Natural killer cell treated with Interleukin-12 subunit alpha and Interleukin-12 subunit beta and Interleukin-15 and Interleukin-18, amount 100 ng/mL, for 72 hours (primary cell): ENCODE results near the gene ANKRD17. TPM values are rescaled to one million over a fixed set of nuclear protein-coding genes. Genes with fewer than 3 reads are reported as not detected.
A peak's percentile ranks its signal among the peaks of the same experiment; 100 is the strongest.

Experiments used
- ATAC-seq, 2 donors: fragments of 150-1000 bp; cut with Tn5 transposase in 1 of 2; sonication (Bioruptor Pico), chemical (Tn5 transposase) in 1 of 2; 2 replicates each; pipeline ENCODE4 v1.10.0; 2021
- DNase-seq: peaks from one replicate; pipeline ENCODE4 v3.0.0; 2022; ENCODE audit warnings: low spot score
- H3K27ac Mint-ChIP-seq, 2 donors: 1 replicate in 1 of 2; 2 replicates in 1 of 2; pipeline ENCODE4 v1.8.0; 2022; ENCODE audit warnings: mixed read lengths in 2 of 2, mild to moderate bottlenecking in 1 of 2, moderate library complexity in 1 of 2
- H3K27me3 Mint-ChIP-seq, 2 donors: 1 replicate in 1 of 2; 2 replicates in 1 of 2; pipeline ENCODE4 v1.8.0; 2022; ENCODE audit warnings: mixed read lengths in 2 of 2
- H3K36me3 Mint-ChIP-seq: one replicate; pipeline ENCODE4 v1.8.0; 2022; ENCODE audit warnings: mixed read lengths
- H3K4me1 Mint-ChIP-seq, 2 donors: 1 replicate in 1 of 2; 2 replicates in 1 of 2; pipeline ENCODE4 v1.8.0; 2022; ENCODE audit warnings: low read depth in 2 of 2, mixed read lengths in 2 of 2, mild to moderate bottlenecking in 1 of 2
- H3K4me3 Mint-ChIP-seq: one replicate; pipeline ENCODE4 v1.8.0; 2022; ENCODE audit warnings: mixed read lengths
- H3K9me3 Mint-ChIP-seq: 2 replicates; pipeline ENCODE4 v1.8.0; 2022; ENCODE audit warnings: mixed read lengths
- total RNA-seq, 2 donors: library from RNA; stranded (reverse); gene quantifications; one replicate each; pipeline ENCODE4 v1.2.3, GENCODE V29; 2022

Gene ANKRD17
- total RNA-seq, 2 donors from 2014 or later, result 63.5 to 88.6 TPM

DNA sequence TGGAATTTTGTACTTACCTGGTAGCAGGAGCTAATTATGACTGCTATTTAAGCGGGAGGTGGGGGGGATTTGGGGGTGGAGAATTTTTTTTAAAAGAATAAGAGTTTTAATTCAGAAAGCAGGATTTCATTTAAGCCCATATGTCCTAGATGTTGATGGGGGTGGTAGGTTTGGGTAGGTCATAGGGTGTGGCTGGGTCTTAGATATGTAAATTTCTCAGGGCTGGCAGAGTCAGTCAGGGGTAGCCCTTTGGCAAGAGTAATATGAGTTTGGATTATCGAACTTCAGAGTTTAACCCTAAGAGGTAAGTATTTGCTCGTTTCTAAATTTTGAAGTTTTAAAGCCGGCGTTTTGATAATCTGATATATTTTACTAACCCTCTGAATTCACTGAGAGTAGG is 153.9 kb downstream of the ANKRD17 start:
- ATAC-seq (no peak), DNase-seq (no peak)
- no peaks in the 10 kb centered on the region for H3K9me3 Mint-ChIP-seq
- H3K36me3 Mint-ChIP-seq, result peaks cover 27% of the 10 kb centered on the region
- H3K27ac Mint-ChIP-seq, result peak overlapping the region in 1 of 2 donors; percentile 30
- no peak overlapping the region for H3K4me3 Mint-ChIP-seq
- H3K4me1 Mint-ChIP-seq, result peaks cover 0 to 12% of the 10 kb centered on the region in 2 donors
- H3K27me3 Mint-ChIP-seq, result no peaks in the 10 kb centered on the region

DNA sequence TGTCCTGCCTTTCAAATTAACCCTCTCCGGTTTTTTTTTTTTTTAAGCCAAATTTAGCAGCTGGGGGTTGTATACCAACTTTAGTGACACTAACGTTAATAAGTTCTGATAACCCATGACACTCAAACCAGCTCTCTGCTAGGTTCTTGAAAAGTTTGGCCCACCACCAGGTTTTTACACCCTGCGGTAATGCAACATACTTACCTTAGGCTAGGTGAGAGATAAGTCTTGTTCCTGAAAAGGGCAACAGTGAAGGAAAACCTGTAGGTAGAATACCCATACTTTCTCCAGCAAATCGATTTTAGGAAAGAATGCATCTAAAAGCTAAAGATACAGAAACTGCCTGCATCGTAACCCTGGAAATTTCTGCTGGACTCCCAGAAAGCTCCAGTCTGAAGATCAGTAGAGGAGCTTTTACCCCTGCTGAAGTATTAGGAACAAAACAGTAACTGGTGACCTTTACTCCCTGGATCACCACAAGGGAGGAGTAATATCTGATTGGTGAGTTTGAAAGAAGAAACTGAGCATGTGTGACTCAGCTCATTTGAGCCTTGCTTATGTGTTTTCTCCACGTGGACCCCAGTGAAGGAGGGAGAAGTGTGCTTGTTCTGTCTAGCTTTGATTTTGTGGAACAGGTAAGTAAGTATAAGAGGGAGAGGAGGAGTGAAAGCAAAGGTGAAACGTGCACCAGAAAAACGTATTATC is 154.6 kb downstream of the ANKRD17 start:
- Mint-ChIP-seq H3K27me3 (no peaks in the 10 kb centered on the region), H3K36me3 (peaks cover 27% of the 10 kb centered on the region), H3K9me3 (no peaks in the 10 kb centered on the region), H3K4me3 (no peak overlapping the region), H3K27ac (peak overlapping the region in 1 of 2 donors; percentile 11), H3K4me1 (peaks cover 0 to 15% of the 10 kb centered on the region in 2 donors)
- ATAC-seq (no peak), DNase-seq (no peak)

GRCh38 chr4:73099143-73099542 is 159.5 kb downstream of the ANKRD17 start:
- no peak overlapping the region for H3K4me3 Mint-ChIP-seq
- peaks cover 0 to 8% of the 10 kb centered on the region in 2 donors for H3K4me1 Mint-ChIP-seq
- no peaks in the 10 kb centered on the region for H3K9me3 Mint-ChIP-seq
- DNase-seq (no peak), ATAC-seq (no peak)
- H3K36me3 Mint-ChIP-seq, result peaks cover 14% of the 10 kb centered on the region
- H3K27me3 Mint-ChIP-seq, result no peaks in the 10 kb centered on the region
- H3K27ac Mint-ChIP-seq, result peak overlapping the region in 1 of 2 donors; percentile 59

DNA sequence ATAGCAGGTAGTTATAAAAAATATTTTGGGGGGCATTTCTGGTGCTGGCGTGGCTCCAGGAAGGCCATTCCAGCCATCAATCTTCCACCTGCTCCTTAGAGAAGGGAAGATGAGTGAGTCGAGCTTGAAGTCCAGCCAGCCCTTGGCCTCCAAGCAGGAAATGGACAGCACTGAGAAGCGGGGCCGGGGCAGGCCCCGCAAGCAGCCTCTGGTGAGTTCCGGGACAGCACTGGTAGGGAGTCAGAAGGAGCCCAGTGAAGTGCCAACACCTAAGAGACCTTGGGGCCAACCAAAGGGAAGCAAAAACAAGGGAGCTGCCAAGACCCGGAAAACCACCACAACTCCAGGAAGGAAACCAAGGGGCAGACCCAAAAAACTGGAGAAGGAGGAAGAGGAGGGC is 159.9 kb downstream of the ANKRD17 start:
- Mint-ChIP-seq H3K4me1 (peaks cover 0 to 8% of the 10 kb centered on the region in 2 donors), H3K27ac (peak overlapping the region in 1 of 2 donors; percentile 32), H3K36me3 (peaks cover 12% of the 10 kb centered on the region), H3K9me3 (no peaks in the 10 kb centered on the region), H3K4me3 (no peak overlapping the region), H3K27me3 (no peaks in the 10 kb centered on the region)
- DNase-seq (no peak), ATAC-seq (no peak)

DNA sequence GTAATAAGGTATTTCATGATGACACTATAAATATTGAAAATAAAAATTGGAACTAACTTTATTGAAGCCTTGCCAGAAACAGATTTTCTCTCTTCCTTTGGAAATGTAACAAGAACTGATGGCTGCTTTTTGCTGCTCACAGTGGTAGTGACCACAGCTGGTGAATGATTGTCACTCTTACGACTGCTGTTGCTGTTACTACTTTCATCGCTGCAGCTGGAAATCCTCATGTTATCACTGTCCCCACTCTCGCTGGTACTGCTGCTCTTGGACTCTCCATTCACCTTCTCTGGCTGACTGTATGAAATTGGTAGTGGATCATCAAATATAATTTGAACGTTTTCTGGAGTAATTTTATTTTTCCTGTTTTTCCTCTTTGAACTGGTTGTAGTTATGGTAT is 160.6 kb downstream of the ANKRD17 start:
- Mint-ChIP-seq H3K4me1 (peaks cover 0 to 8% of the 10 kb centered on the region in 2 donors), H3K9me3 (no peaks in the 10 kb centered on the region), H3K27ac (peak overlapping the region in 1 of 2 donors; percentile 32), H3K36me3 (peaks cover 12% of the 10 kb centered on the region), H3K27me3 (no peaks in the 10 kb centered on the region), H3K4me3 (no peak overlapping the region)
- ATAC-seq (no peak), DNase-seq (no peak)

DNA sequence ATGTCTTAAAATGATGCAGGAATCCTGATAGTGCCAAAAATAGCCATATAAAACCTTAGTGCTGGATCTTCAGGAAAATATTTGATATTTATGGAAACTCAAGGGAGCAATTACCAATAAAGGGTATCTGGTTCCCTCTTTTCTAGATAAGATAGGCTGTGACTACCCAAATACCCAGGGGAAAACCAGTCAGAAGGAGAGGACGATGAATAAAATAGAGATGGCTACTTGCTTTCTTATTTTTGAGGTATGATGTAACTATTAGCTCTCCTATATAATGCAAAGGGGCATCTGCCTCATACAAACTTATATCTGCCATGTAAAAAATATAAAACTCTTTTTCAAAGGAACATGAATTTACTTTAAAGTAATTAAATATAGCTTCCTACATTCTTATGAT is 165.7 kb downstream of the ANKRD17 start:
- ATAC-seq (no peak), DNase-seq (no peak)
- Mint-ChIP-seq H3K27ac (no peak overlapping the region), H3K9me3 (no peaks in the 10 kb centered on the region), H3K4me3 (no peak overlapping the region), H3K4me1 (peaks cover 0 to 6% of the 10 kb centered on the region in 2 donors), H3K27me3 (no peaks in the 10 kb centered on the region), H3K36me3 (peaks cover 15% of the 10 kb centered on the region)

- ATAC-seq (no peak), DNase-seq (no peak)
- H3K36me3 Mint-ChIP-seq, result peaks cover 15% of the 10 kb centered on the region
- H3K4me3 Mint-ChIP-seq, result no peak overlapping the region
- peak overlapping the region; percentile 23 to 29 for H3K27ac Mint-ChIP-seq
- peaks cover 6% of the 10 kb centered on the region in 2 donors for H3K4me1 Mint-ChIP-seq
- no peaks in the 10 kb centered on the region for H3K27me3 Mint-ChIP-seq
- H3K9me3 Mint-ChIP-seq, result no peaks in the 10 kb centered on the region
These were observed 167.9 kb downstream of the ANKRD17 start for GRCh38 chr4:73090738-73091137.

GRCh38 chr4:73087871-73088270 is 170.7 kb downstream of the ANKRD17 start:
- Mint-ChIP-seq H3K4me3 (no peak overlapping the region), H3K4me1 (peaks cover 6% of the 10 kb centered on the region in 2 donors), H3K9me3 (no peaks in the 10 kb centered on the region), H3K36me3 (peaks cover 18% of the 10 kb centered on the region), H3K27me3 (no peaks in the 10 kb centered on the region), H3K27ac (peak overlapping the region in 1 of 2 donors; percentile 4)
- no peak for DNase-seq
- no peak for ATAC-seq

DNA sequence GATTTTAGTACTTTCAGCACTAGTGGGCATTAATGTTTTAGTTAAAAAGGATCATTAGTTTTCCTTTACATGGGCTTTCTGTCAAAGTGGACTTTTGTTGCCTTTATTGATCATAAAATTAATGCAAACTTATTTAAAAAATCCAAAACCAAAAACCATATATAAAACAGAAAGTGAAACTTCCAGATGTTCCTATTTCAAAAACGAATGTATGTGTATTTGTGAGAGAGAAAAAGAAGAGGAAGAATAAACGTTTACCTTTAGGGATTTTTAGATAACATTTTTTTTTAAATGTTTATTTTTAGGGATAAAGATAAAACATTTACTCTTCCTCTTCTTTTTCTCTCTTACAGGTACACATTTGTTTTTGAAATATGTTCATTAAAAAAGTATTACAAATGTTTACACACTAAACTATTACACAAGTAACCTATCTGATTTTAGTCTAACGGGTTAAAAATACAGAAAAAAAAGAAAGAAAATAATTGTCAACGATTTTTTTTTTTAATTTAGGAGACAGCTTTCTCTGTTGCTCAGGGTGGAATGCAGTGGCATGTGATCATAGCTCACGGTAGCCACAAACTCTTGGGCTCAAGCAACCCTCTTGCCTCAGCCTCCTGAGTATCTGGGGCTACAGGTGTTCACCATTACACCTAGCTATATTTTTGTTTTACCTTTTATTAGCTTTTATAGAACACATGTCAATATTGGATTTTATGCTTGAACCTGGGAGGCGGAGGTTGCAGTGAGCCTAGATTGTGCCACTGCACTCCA is 172.3 kb downstream of the ANKRD17 start:
- Mint-ChIP-seq H3K9me3 (no peaks in the 10 kb centered on the region), H3K4me1 (peaks cover 5 to 6% of the 10 kb centered on the region in 2 donors), H3K27ac (peak overlapping the region; percentile 23 to 76), H3K4me3 (peak overlapping the region; percentile 59), H3K36me3 (peaks cover 20% of the 10 kb centered on the region), H3K27me3 (no peaks in the 10 kb centered on the region)
- DNase-seq (no peak), ATAC-seq (no peak)

GRCh38 chr4:73080789-73081188 is 177.8 kb downstream of the ANKRD17 start:
- H3K4me3 Mint-ChIP-seq, result no peak overlapping the region
- H3K27me3 Mint-ChIP-seq, result no peaks in the 10 kb centered on the region
- peaks cover 24% of the 10 kb centered on the region for H3K36me3 Mint-ChIP-seq
- no peaks in the 10 kb centered on the region for H3K9me3 Mint-ChIP-seq
- H3K4me1 Mint-ChIP-seq, result peaks cover 4 to 10% of the 10 kb centered on the region in 2 donors
- DNase-seq (no peak), ATAC-seq (no peak)
- peak overlapping the region in 1 of 2 donors; percentile 17 for H3K27ac Mint-ChIP-seq

- Mint-ChIP-seq H3K27ac (peak overlapping the region in 1 of 2 donors; percentile 40), H3K4me3 (no peak overlapping the region), H3K9me3 (no peaks in the 10 kb centered on the region), H3K4me1 (peaks cover 0 to 7% of the 10 kb centered on the region in 2 donors), H3K27me3 (no peaks in the 10 kb centered on the region), H3K36me3 (peaks cover 10% of the 10 kb centered on the region)
- DNase-seq, result no peak
- ATAC-seq, result no peak
These were observed 182.8 kb downstream of the ANKRD17 start for GRCh38 chr4:73075832-73076231.

- no peak for DNase-seq
- no peaks in the 10 kb centered on the region for H3K36me3 Mint-ChIP-seq
- peaks cover 31 to 41% of the 10 kb centered on the region in 2 donors for H3K4me1 Mint-ChIP-seq
- peak; percentile 4 to 22 for ATAC-seq
- peak overlapping the region; percentile 91 to 94 for H3K27ac Mint-ChIP-seq
- H3K27me3 Mint-ChIP-seq, result no peaks in the 10 kb centered on the region
- H3K9me3 Mint-ChIP-seq, result no peaks in the 10 kb centered on the region
- peak overlapping the region; percentile 90 for H3K4me3 Mint-ChIP-seq
These were observed 188.6 kb downstream of the ANKRD17 start for GRCh38 chr4:73070074-73070390.

GRCh38 chr4:73069338-73070073 is 189.1 kb downstream of the ANKRD17 start, which contains the start of gene COX18:
TSS of gene COX18 (minus strand) at chr4:73069716. CDS start at chr4:73069649, 67 bp downstream.
- peak; percentile 92 to 94 for ATAC-seq
- peaks cover 31 to 41% of the 10 kb centered on the region in 2 donors for H3K4me1 Mint-ChIP-seq

More at GRCh38 chr4:73069338-73070073, 189.1 kb downstream of the ANKRD17 start, which contains the start of gene COX18:
- H3K4me3 Mint-ChIP-seq, result peak within 1 kb of the TSS; percentile 90
- peak; percentile 97 for DNase-seq
- no peaks in the 10 kb centered on the region for H3K27me3 Mint-ChIP-seq
- no peaks in the 10 kb centered on the region for H3K9me3 Mint-ChIP-seq
- H3K36me3 Mint-ChIP-seq, result peaks cover 2% of the 10 kb centered on the region
- peak within 1 kb of the TSS; percentile 91 to 94 for H3K27ac Mint-ChIP-seq
